ENCODE data around the gene PTPN3. TPM values are rescaled to one million over a fixed set of nuclear protein-coding genes. Genes with fewer than 3 reads are reported as not detected.

PTPN3 gene
- total and polyA plus RNA-seq, 4 donors: 6.3 to 30.3 (median 23.5) TPM

DNA sequence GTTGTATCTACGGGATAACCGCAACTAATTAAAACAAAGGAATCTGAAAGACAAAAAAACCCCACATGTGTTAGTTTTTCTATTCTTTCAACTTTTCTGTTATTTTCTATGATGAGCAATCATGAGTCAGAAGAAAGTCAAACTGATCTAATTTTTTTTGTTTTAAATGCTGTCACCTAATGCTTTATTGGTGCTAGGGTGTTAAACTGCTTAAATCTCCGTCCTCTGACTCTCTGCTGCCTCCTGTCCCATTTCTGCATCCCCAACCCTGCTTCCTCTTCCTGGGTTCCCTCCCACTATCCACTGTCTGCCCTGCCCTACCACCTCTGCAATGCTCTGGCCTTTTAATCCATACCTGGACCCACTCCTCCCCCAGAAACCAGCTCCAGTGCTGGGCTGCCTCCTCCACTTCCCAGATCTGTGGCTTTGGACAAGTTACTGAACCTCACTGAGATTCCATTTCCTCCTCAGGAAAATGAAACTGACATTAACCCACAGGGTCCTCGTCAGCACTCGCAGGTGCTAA, 15.7 kb downstream of the PTPN3 start:
- Histone ChIP-seq H3K9ac (ENCODE audit: low read depth in 1 of 2, low read length in 2 of 2) (no peak overlapping the region), H3K9me3 (ENCODE audit: control insufficient read depth in 4 of 4, low read length in 3 of 4) (no peaks in the 10 kb centered on the region), H3K36me3 (ENCODE audit: control insufficient read depth in 4 of 4, insufficient read depth in 3 of 4, low read depth in 1 of 4, low read length in 3 of 4) (no peaks in the 10 kb centered on the region), H3K4me3 (ENCODE audit: low read depth in 1 of 3, low read length in 3 of 3) (no peak overlapping the region), H3K4me1 (ENCODE audit: control insufficient read depth in 4 of 4, insufficient read depth in 4 of 4, low read length in 3 of 4) (peaks cover 0 to 8% (median 5%) of the 10 kb centered on the region in 4 donors), H3K27ac (ENCODE audit: low read depth in 1 of 2, low read length in 2 of 2) (peak overlapping the region in 1 of 2 donors; percentile 0), H3K27me3 (ENCODE audit: control insufficient read depth in 4 of 4, insufficient read depth in 4 of 4, low read length in 3 of 4) (no peaks in the 10 kb centered on the region)
- WGBS: 88% methylated on average over 5 of the region's 5 CpGs
- TF ChIP-seq, protein P1, sequence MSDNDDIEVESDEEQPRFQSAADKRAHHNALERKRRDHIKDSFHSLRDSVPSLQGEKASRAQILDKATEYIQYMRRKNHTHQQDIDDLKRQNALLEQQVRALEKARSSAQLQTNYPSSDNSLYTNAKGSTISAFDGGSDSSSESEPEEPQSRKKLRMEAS (IDR thresholded peaks at IDR 0.05): no peak
- TF ChIP-seq RAD21 (IDR thresholded peaks at IDR 0.05): no peak
- no peak for TF ChIP-seq FOXA2 (IDR thresholded peaks at IDR 0.05)
- TF ChIP-seq YY1 (IDR thresholded peaks at IDR 0.05): no peak
- no peak for DNase-seq (ENCODE audit: low spot score)

DNA sequence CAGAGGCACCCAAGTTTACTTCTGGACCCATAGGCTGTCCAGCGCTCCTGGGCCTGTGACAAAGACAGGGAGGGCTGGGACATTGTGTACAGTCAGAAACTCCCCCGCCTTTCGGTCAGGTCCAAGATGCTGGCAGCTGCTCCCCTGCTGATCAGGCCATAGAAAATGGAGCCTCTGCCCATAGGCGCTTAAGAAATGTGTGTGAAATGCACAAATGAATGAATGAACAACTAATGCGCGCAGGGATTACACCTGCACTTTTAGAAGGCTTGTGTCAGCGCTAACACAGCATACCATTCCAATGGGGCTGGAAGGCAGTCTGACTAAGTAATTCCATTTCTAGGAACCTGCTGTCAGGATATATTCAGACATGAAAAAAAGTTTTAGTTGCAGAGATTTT, 16.3 kb downstream of the PTPN3 start:
- no peak for DNase-seq (ENCODE audit: low spot score)
- H3K27me3 ChIP-seq (ENCODE audit: control insufficient read depth in 4 of 4, insufficient read depth in 4 of 4, low read length in 3 of 4): no peaks in the 10 kb centered on the region
- 81% methylated on average over 7 of the region's 7 CpGs for WGBS
- no peaks in the 10 kb centered on the region for H3K9me3 ChIP-seq (ENCODE audit: control insufficient read depth in 4 of 4, low read length in 3 of 4)
- TF ChIP-seq FOXA2 (IDR thresholded peaks at IDR 0.05): no peak
- TF ChIP-seq, protein P2, sequence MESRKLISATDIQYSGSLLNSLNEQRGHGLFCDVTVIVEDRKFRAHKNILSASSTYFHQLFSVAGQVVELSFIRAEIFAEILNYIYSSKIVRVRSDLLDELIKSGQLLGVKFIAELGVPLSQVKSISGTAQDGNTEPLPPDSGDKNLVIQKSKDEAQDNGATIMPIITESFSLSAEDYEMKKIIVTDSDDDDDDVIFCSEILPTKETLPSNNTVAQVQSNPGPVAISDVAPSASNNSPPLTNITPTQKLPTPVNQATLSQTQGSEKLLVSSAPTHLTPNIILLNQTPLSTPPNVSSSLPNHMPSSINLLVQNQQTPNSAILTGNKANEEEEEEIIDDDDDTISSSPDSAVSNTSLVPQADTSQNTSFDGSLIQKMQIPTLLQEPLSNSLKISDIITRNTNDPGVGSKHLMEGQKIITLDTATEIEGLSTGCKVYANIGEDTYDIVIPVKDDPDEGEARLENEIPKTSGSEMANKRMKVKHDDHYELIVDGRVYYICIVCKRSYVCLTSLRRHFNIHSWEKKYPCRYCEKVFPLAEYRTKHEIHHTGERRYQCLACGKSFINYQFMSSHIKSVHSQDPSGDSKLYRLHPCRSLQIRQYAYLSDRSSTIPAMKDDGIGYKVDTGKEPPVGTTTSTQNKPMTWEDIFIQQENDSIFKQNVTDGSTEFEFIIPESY (IDR thresholded peaks at IDR 0.05): no peak
- TF ChIP-seq EGR1 (IDR thresholded peaks at IDR 0.05; ENCODE audit: low read depth in 2 of 2): no peak
- TF ChIP-seq HNF4G (IDR thresholded peaks at IDR 0.05): no peak
- TF ChIP-seq RAD21 (IDR thresholded peaks at IDR 0.05): no peak
- no peak for TF ChIP-seq JUND (IDR thresholded peaks at IDR 0.05)
- no peak for TF ChIP-seq GABPA (IDR thresholded peaks at IDR 0.05 in 1 of 2, conservative IDR thresholded peaks at IDR 0.05 in 1 of 2)
- no peak for TF ChIP-seq TAF1 (conservative IDR thresholded peaks at IDR 0.05)
- TF ChIP-seq, protein P3, sequence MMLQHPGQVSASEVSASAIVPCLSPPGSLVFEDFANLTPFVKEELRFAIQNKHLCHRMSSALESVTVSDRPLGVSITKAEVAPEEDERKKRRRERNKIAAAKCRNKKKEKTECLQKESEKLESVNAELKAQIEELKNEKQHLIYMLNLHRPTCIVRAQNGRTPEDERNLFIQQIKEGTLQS (IDR thresholded peaks at IDR 0.05): no peak
- TF ChIP-seq, protein P4, sequence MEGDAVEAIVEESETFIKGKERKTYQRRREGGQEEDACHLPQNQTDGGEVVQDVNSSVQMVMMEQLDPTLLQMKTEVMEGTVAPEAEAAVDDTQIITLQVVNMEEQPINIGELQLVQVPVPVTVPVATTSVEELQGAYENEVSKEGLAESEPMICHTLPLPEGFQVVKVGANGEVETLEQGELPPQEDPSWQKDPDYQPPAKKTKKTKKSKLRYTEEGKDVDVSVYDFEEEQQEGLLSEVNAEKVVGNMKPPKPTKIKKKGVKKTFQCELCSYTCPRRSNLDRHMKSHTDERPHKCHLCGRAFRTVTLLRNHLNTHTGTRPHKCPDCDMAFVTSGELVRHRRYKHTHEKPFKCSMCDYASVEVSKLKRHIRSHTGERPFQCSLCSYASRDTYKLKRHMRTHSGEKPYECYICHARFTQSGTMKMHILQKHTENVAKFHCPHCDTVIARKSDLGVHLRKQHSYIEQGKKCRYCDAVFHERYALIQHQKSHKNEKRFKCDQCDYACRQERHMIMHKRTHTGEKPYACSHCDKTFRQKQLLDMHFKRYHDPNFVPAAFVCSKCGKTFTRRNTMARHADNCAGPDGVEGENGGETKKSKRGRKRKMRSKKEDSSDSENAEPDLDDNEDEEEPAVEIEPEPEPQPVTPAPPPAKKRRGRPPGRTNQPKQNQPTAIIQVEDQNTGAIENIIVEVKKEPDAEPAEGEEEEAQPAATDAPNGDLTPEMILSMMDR (IDR thresholded peaks at IDR 0.05; ENCODE audit: low read depth, low read length, missing input control): no peak
- TF ChIP-seq HNF4A (conservative IDR thresholded peaks at IDR 0.05): no peak
- TF ChIP-seq FOXA1 (IDR thresholded peaks at IDR 0.05): no peak
- no peak for TF ChIP-seq RXRA (IDR thresholded peaks at IDR 0.05)
- TF ChIP-seq, protein P1 (IDR thresholded peaks at IDR 0.05): no peak
- TF ChIP-seq, protein P5, sequence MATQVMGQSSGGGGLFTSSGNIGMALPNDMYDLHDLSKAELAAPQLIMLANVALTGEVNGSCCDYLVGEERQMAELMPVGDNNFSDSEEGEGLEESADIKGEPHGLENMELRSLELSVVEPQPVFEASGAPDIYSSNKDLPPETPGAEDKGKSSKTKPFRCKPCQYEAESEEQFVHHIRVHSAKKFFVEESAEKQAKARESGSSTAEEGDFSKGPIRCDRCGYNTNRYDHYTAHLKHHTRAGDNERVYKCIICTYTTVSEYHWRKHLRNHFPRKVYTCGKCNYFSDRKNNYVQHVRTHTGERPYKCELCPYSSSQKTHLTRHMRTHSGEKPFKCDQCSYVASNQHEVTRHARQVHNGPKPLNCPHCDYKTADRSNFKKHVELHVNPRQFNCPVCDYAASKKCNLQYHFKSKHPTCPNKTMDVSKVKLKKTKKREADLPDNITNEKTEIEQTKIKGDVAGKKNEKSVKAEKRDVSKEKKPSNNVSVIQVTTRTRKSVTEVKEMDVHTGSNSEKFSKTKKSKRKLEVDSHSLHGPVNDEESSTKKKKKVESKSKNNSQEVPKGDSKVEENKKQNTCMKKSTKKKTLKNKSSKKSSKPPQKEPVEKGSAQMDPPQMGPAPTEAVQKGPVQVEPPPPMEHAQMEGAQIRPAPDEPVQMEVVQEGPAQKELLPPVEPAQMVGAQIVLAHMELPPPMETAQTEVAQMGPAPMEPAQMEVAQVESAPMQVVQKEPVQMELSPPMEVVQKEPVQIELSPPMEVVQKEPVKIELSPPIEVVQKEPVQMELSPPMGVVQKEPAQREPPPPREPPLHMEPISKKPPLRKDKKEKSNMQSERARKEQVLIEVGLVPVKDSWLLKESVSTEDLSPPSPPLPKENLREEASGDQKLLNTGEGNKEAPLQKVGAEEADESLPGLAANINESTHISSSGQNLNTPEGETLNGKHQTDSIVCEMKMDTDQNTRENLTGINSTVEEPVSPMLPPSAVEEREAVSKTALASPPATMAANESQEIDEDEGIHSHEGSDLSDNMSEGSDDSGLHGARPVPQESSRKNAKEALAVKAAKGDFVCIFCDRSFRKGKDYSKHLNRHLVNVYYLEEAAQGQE (IDR thresholded peaks at IDR 0.05): no peak
- TF ChIP-seq NR2F2 (IDR thresholded peaks at IDR 0.05): no peak
- no peak overlapping the region for H3K27ac ChIP-seq (ENCODE audit: low read depth in 1 of 2, low read length in 2 of 2)
- no peaks in the 10 kb centered on the region for H3K36me3 ChIP-seq (ENCODE audit: control insufficient read depth in 4 of 4, insufficient read depth in 3 of 4, low read depth in 1 of 4, low read length in 3 of 4)
- H3K9ac ChIP-seq (ENCODE audit: low read depth in 1 of 2, low read length in 2 of 2): no peak overlapping the region
- no peak overlapping the region for H3K4me3 ChIP-seq (ENCODE audit: low read depth in 1 of 3, low read length in 3 of 3)
- peaks cover 0 to 8% (median 5%) of the 10 kb centered on the region in 4 donors for H3K4me1 ChIP-seq (ENCODE audit: control insufficient read depth in 4 of 4, insufficient read depth in 4 of 4, low read length in 3 of 4)
